Spleen (tissue), 11 donors: ENCODE data around the gene GGACT. TPM values are rescaled to one million over a fixed set of nuclear protein-coding genes. Genes with fewer than 3 reads are reported as not detected.

Source experiments
- DNase-seq: peaks from one replicate; pipeline ENCODE4 v3.0.0-alpha.2; 2020
- H3K27ac ChIP-seq, 8 donors: fragments of 200-600 bp; sonication (generic) in 7 of 8; 1 replicate in 4 of 8; 2 replicates in 4 of 8; pipeline versions ENCODE4 v1.5.0 to v1.8.0; 2016 to 2021; ENCODE audit warnings: inconsistent platforms in 4 of 8, mild to moderate bottlenecking in 4 of 8, moderate library complexity in 1 of 8
- H3K27me3 ChIP-seq, 7 donors: fragments of 200-600 bp; sonication (generic) in 6 of 7; replicated peaks in 1 of 7; 1 replicate in 4 of 7; 2 replicates in 3 of 7; pipeline versions ENCODE4 v1.5.0 to v1.8.0; 2016 to 2021; ENCODE audit warnings: inconsistent platforms in 3 of 7, mild to moderate bottlenecking in 1 of 7
- H3K36me3 ChIP-seq, 6 donors: fragments of 200-600 bp; sonication (generic) in 5 of 6; 1 replicate in 4 of 6; 2 replicates in 2 of 6; pipeline versions ENCODE4 v1.5.0 to v1.8.0; 2016 to 2021; ENCODE audit warnings: inconsistent platforms in 2 of 6
- H3K4me1 ChIP-seq, 6 donors: fragments of 200-600 bp; sonication (generic) in 5 of 6; 1 replicate in 3 of 6; 2 replicates in 3 of 6; pipeline versions ENCODE4 v1.5.0 to v1.8.0; 2016 to 2021; ENCODE audit warnings: inconsistent platforms in 3 of 6
- H3K4me3 ChIP-seq, 8 donors: fragments of 200-600 bp; sonication (generic) in 7 of 8; 1 replicate in 4 of 8; 2 replicates in 4 of 8; pipeline versions ENCODE4 v1.5.0 to v1.8.0; 2016 to 2021; ENCODE audit warnings: inconsistent platforms in 4 of 8, mild to moderate bottlenecking in 4 of 8, moderate library complexity in 2 of 8
- H3K9me3 ChIP-seq, 8 donors: fragments of 200-600 bp; sonication (generic) in 7 of 8; 1 replicate in 4 of 8; 2 replicates in 4 of 8; pipeline versions ENCODE4 v1.5.0 to v1.8.0; 2016 to 2021; ENCODE audit warnings: inconsistent platforms in 4 of 8
- CTCF ChIP-seq, 11 experiments: fragments of 200-600 bp in 7 of 11; fragments of 450-650 bp in 4 of 11; sonication (generic) in 4 of 11; IDR thresholded peaks in 8 of 11; conservative IDR thresholded peaks in 3 of 11; 1 replicate in 7 of 11; 2 replicates in 4 of 11; pipeline versions ENCODE4 v1.4.0 to v1.8.0; 2016 to 2021; ENCODE audit warnings: antibody characterized with exemption in 11 of 11, inconsistent platforms in 4 of 11, mild to moderate bottlenecking in 1 of 11
- POLR2A ChIP-seq, 3 donors: fragments of 450-650 bp; IDR thresholded peaks; one replicate each; pipeline ENCODE4 v1.5.1; 2017; ENCODE audit warnings: antibody characterized with exemption in 3 of 3, mild to moderate bottlenecking in 1 of 3
- POLR2AphosphoS5 ChIP-seq, 3 donors: sonication (generic); formaldehyde crosslinking; IDR thresholded peaks; one replicate each; pipeline ENCODE4 v1.5.1; 2017; ENCODE audit warnings: antibody characterized with exemption in 3 of 3
- WGBS, 5 donors: extraction: QIAGEN DNeasy Blood & Tissue Kit in 3 of 5; methylation state at CpG; one replicate each; pipeline versions ENCODE4 v1.1.5 to v1.1.7; 2013 to 2018; 5-methylcytosine and 5-hydroxymethylcytosine counted together
- intact Hi-C: fragments of 100-400 bp; cut with DNase I; formaldehyde crosslinking; loops from one replicate; pipeline ENCODE4 v1.15.0; 2023; ENCODE audit warnings: low total_unique reads
- polyA plus RNA-seq, 3 donors: library from polyadenylated mRNA; stranded (reverse); fragments of 200-250 nt; gene quantifications; one replicate each; pipeline ENCODE4 v1.2.1, GENCODE V29; 2013
- total RNA-seq, 7 donors: library from RNA; depleted of rRNA in 3 of 7; stranded (reverse); fragments of >200 nt in 3 of 7; fragmentation: NEBNext Ultra II Directional in 4 of 7; extraction: Animal tissue kit (Norgen Biotek cat#: 25700) in 4 of 7; gene quantifications; one replicate each; pipeline versions ENCODE4 v1.1.0 to v1.2.1, GENCODE V29; 2016 to 2021
- donor health status: healthy with polysubstance abuse.
- donor health status: DM: no; HTN: no; CAD: no; lungs with moderate emphysema.
- donor health status: DM: no; HTN: no; CAD: no.
- donor health status: Bipolar disorder and iron deficiency.
- donor health status: healthy.
- donor health status: DM: no; HTN: no; CAD: no.
- donor health status: DM: yes; HTN: yes; CAD: no.

The GGACT gene
- total and polyA plus RNA-seq, 10 donors, result 1.9 to 19.7 (median 3.9) TPM

DNA sequence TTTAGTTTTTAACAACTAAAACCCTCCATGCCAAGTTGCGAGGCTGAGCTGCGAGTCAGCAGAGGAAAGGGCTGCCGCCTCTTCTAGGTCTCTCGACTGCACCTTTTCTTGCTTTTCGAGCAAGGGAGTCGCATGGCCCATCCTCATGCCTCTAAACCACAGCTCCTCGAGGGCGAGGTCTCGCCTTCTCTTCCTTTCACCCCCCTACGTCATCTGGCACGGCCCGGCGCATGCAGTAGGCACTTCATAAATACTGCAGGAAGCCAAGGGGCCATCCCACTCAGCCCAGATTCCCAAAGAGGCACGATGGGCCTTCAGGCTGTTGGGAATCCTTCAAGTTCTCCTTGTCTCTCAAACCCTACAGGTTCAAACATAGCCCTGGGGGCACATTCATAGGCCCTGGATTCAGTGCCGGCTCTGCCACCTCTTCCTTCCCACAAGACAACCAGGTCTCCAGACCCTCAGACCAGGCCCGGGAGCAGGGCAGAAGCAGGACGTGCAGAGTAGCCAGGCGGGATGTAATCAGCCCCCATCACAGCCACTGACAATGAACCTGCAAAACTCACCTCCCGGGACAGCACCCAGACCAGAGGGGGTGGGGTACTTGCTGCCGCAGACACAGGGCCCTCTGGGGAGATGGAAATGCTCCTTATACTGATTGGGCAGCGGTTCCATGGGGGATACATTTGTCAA, 41.7 kb downstream of the GGACT start:
- intact Hi-C loops, result no loop called here
- Histone ChIP-seq H3K27ac (no peak overlapping the region), H3K27me3 (no peaks in the 10 kb centered on the region), H3K4me1 (peaks cover 0 to 23% (median 2%) of the 10 kb centered on the region in 6 donors), H3K36me3 (no peaks in the 10 kb centered on the region), H3K4me3 (no peak overlapping the region), H3K9me3 (no peaks in the 10 kb centered on the region)
- DNase-seq, result no peak
- 93 to 97% (median 95%) methylated on average over 21 of the region's 21 CpGs for WGBS, 5 donors
- TF ChIP-seq POLR2A (IDR thresholded peaks at IDR 0.05) (no peak), CTCF (IDR thresholded peaks at IDR 0.05 in 8 of 11, conservative IDR thresholded peaks at IDR 0.05 in 3 of 11) (no peak), POLR2AphosphoS5 (IDR thresholded peaks at IDR 0.05) (no peak)

- intact Hi-C loops, result no loop called here
- WGBS, 5 donors, result 85 to 100% (median 89%) methylated on average over 4 of the region's 4 CpGs
Observed at GRCh38 chr13:100545684-100546061, 42.9 kb downstream of the GGACT start.

DNA sequence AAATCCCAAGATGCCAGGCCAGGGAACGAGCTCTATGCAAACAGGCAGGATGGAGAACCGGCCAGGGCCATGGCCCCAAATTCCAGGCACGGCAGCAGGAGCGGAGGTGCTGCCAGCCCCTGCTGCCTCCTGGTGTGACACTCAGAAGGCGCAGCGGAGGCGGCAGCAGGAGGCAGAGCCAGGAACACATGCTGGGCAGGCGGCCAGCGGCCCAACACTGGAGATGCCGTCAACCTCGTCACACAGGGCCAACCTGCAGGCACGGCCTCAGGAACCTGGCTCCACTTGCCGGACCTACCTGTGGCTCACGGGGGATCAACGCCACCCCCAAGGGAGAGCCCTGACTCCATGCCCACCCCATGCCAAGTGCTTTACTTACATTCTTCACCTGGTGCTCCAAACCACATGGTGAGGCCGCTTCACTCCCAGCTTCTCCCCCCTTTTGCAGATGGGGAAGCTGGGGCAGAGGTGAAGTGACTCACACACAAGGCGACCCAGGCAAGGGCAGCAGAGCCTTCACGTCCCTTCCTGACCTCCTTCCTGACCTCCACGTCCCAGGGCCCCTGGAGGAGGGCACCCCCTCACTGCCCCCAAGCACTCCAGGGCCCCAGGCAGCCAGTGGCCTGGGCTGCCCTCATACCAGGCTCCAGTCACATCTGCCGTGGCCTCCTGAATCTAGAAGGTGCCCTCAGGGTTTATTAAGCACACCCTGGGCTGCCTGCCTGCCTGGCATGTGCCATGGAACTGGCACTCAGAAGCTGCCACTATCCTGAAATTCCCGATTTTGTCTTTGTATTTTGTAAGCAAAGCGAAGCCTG, 43.5 kb downstream of the GGACT start:
- TF ChIP-seq POLR2A (IDR thresholded peaks at IDR 0.05), result no peak
- TF ChIP-seq POLR2AphosphoS5 (IDR thresholded peaks at IDR 0.05), result peak in 2 of 3 donors; percentile 25 to 37
- no peak for TF ChIP-seq CTCF (IDR thresholded peaks at IDR 0.05 in 8 of 11, conservative IDR thresholded peaks at IDR 0.05 in 3 of 11)
- no peaks in the 10 kb centered on the region for H3K27me3 ChIP-seq
- peak overlapping the region in 1 of 8 donors; percentile 49 for H3K4me3 ChIP-seq
- no peaks in the 10 kb centered on the region for H3K9me3 ChIP-seq
- DNase-seq, result no peak
- intact Hi-C loops, result no loop called here
- 85 to 91% (median 87%) methylated on average over 17 to 22 of the region's 22 CpGs for WGBS, 5 donors
- peaks cover 0 to 23% (median 2%) of the 10 kb centered on the region in 6 donors for H3K4me1 ChIP-seq
- no peaks in the 10 kb centered on the region for H3K36me3 ChIP-seq
- peak overlapping the region in 3 of 8 donors; percentile 7 to 63 (median 51) for H3K27ac ChIP-seq

More at GRCh38 chr13:100545684-100546061, 42.9 kb downstream of the GGACT start:
- Histone ChIP-seq H3K4me1 (peaks cover 0 to 23% (median 2%) of the 10 kb centered on the region in 6 donors), H3K27ac (no peak overlapping the region), H3K9me3 (no peaks in the 10 kb centered on the region), H3K27me3 (no peaks in the 10 kb centered on the region), H3K4me3 (no peak overlapping the region), H3K36me3 (no peaks in the 10 kb centered on the region)
- no peak for DNase-seq
- TF ChIP-seq POLR2AphosphoS5 (IDR thresholded peaks at IDR 0.05), result no peak
- no peak for TF ChIP-seq CTCF (IDR thresholded peaks at IDR 0.05 in 8 of 11, conservative IDR thresholded peaks at IDR 0.05 in 3 of 11)
- no peak for TF ChIP-seq POLR2A (IDR thresholded peaks at IDR 0.05)
